Colonic mucosa (tissue), 4 donors: Measurements from ENCODE around the gene RRAS. TPM values are rescaled to one million over a fixed set of nuclear protein-coding genes. Genes with fewer than 3 reads are reported as not detected.

Experiments
- DNase-seq: peaks from one replicate; pipeline ENCODE4 v3.0.0-alpha.2; 2020
- H3K27ac ChIP-seq: fragments of 200-600 bp; one replicate; pipeline ENCODE4 v1.8.0; 2021
- H3K27me3 ChIP-seq: fragments of 200-600 bp; one replicate; pipeline ENCODE4 v1.8.0; 2021
- H3K36me3 ChIP-seq: fragments of 200-600 bp; one replicate; pipeline ENCODE4 v1.8.0; 2021
- H3K4me1 ChIP-seq: fragments of 200-600 bp; one replicate; pipeline ENCODE4 v1.8.0; 2021; ENCODE audit warnings: mild to moderate bottlenecking
- H3K4me3 ChIP-seq: fragments of 200-600 bp; one replicate; pipeline ENCODE4 v1.8.0; 2021
- H3K9ac ChIP-seq, 2 donors: one replicate each; pipeline ENCODE4 v1.7.0; 2013; ENCODE audit warnings: control low read depth in 2 of 2, low read depth in 2 of 2, low read length in 2 of 2
- H3K9me3 ChIP-seq: fragments of 200-600 bp; one replicate; pipeline ENCODE4 v1.8.0; 2021
- intact Hi-C: fragments of 100-400 bp; cut with DNase I; formaldehyde crosslinking; loops from one replicate; pipeline ENCODE4 v1.14.1; 2022
- total RNA-seq, 2 donors: library from RNA; stranded (reverse); fragmentation: NEBNext Ultra II Directional in 1 of 2; extraction: Animal tissue kit (Norgen Biotek cat#: 25700) in 1 of 2; gene quantifications; one replicate each; pipeline ENCODE4 v1.2.1, GENCODE V29; 2021
- TF ChIP-seq, protein P1 (sequence below): fragments of 200-600 bp; IDR thresholded peaks from one replicate; pipeline ENCODE4 v1.8.0; 2022; ENCODE audit warnings: antibody characterized with exemption, mild to moderate bottlenecking
- donor health status: healthy.
- donor health status: DM: no; HTN: no; CAD: no.
- donor health status: DM: no; HTN: no; CAD: no.

Gene RRAS
- total RNA-seq, 2 donors from 2014 or later = 45.7 to 62.2 TPM

DNA sequence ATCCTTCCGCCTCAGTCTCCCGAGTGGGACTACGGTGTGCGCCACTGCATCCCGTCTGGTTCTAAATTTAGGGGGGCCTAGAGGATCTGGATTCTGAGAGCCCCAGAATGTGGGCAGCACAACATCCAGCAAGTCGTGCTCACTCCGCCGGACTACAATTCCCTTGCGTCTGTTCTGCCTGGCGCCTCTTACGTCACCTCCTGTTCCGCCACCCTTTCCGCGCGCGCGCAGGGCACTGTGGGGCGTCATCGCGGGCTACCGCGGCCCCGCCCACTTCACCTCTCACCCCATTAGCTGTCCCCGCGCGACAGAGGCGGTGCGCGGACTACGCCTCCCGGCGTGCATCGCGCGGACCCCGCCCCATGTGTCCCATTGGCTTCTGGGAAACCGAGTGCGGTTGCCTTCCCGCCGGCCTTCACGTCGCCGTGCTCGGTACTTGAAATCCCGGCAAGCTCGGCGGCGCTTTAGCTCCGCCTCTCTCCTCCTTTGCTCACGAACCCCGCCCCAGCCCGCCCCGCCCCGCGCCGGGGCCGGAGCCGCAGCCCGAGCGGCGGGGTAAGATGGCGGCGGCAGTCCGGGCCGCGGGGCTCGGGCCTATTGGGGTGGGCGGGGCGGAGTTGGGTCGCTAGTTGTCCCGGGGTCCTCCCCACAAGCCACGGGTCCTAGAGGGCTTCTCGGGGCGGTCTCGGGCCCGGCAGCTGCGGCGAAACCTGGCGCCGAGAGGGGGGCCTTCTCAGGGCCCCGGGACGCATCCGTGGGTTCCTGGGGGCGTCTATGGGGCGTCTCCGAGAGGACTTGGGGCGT, 1.9 kb upstream of the RRAS start, which contains the start of gene SCAF1:
SCAF1 (plus strand) TSS at position 522 of the 804 bp plus-strand sequence. CDS start 2,818 bp downstream, outside the sequence.
- H3K27me3 ChIP-seq = no peaks in the 10 kb centered on the region
- H3K36me3 ChIP-seq = no peaks in the 10 kb centered on the region
- TF ChIP-seq, protein P1, sequence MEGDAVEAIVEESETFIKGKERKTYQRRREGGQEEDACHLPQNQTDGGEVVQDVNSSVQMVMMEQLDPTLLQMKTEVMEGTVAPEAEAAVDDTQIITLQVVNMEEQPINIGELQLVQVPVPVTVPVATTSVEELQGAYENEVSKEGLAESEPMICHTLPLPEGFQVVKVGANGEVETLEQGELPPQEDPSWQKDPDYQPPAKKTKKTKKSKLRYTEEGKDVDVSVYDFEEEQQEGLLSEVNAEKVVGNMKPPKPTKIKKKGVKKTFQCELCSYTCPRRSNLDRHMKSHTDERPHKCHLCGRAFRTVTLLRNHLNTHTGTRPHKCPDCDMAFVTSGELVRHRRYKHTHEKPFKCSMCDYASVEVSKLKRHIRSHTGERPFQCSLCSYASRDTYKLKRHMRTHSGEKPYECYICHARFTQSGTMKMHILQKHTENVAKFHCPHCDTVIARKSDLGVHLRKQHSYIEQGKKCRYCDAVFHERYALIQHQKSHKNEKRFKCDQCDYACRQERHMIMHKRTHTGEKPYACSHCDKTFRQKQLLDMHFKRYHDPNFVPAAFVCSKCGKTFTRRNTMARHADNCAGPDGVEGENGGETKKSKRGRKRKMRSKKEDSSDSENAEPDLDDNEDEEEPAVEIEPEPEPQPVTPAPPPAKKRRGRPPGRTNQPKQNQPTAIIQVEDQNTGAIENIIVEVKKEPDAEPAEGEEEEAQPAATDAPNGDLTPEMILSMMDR = no peak
- H3K4me1 ChIP-seq = peaks cover 6% of the 10 kb centered on the region
- DNase-seq = peak; percentile 99
- H3K9ac ChIP-seq = peak within 1 kb of the TSS; percentile 99 to 100
- H3K4me3 ChIP-seq = peak within 1 kb of the TSS; percentile 96
- no peaks in the 10 kb centered on the region for H3K9me3 ChIP-seq
- peak within 1 kb of the TSS; percentile 99 for H3K27ac ChIP-seq
- intact Hi-C loops = no loop called here

DNA sequence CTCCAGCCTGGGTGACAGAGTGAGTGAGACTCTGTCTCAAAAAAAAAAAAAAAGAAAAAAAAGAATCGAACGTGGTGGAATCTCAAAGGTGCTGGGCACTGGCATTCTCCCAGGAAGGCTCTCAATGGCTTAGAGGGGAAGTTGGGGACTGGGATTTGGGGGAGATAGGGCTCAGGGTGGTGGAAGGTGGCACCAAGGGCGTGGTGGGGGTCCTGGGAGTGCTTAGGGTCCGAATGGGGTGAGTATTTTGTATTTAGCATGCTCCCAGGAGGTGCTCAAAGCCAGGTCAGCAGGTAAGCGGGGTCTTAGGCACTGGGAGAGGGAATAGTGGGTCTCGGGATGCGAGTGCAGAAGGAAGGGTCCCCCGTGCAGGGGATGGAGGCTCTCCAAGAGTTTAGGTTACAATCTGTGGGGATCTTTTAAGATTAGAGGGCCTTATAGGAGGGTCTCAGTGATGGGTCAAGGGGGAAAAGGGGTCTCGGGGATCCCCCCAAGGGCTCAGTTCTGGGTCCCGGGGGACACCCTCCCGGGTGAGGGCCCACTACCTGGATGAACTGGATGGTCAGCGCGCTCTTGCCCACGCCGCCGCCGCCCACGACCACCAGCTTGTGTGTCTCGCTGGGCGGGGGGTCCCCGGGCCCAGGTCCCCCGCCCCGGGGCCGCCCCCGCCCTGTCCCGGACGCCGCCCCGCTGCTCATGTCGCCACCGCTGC, 386 bp downstream of the RRAS start:
- no peaks in the 10 kb centered on the region for H3K36me3 ChIP-seq
- H3K9me3 ChIP-seq = no peaks in the 10 kb centered on the region
- H3K9ac ChIP-seq = peak overlapping the region; percentile 85 to 99
- peaks cover 6% of the 10 kb centered on the region for H3K4me1 ChIP-seq
- intact Hi-C loops = loop anchor here (5.0 kb wide), 1 partner anchor 47 kb away; the partner anchor contains the start of gene PRR12
- peak overlapping the region; percentile 54 for H3K4me3 ChIP-seq
- peak; percentile 41 for DNase-seq
- TF ChIP-seq, protein P1 = no peak
- peak overlapping the region; percentile 87 for H3K27ac ChIP-seq
- no peaks in the 10 kb centered on the region for H3K27me3 ChIP-seq

DNA sequence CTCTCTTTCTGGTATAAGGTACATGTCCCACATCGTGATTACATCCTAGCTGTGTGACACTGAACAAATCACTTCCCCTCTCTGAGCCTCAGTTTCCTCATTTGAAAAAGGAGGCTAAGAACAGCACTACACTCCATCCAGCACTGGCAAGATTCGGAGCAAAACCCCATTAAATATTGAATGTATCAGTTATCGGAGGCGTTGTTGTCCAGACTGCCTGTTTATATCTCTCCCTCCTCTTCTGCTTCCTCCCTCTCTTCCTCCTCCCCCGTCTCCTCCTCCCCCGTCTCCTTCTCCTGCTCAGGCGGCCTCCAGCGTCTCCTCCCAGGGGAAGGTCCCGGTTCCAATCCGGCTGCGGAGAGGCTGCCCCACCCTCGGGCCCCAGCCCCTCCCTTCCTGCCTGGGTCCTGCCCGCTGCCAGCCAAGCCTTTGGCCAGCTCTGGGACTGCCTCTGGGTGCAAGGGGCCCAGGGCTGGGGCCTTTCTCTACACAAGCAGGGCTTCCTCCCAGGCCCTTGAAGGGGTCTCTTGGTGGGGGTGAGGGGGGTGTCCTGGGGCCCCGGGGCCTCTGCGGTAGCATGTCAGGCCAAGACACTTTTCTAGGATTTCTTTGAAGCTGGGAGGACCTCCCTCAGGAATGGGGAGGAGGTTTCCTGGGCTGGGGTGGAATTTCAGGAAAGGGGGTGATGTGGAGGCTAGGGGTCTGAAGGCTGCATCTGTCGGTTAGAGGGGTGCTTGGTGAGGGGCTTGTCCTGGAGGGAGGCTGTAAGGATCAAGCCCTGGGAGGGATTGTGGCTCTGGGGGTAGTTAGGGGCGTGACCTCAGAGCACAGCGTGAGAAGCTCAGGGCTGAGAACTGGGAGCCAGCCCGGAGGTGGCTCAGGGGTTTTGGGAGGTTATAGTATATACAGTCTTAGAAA, 1.9 kb downstream of the RRAS start:
- TF ChIP-seq, protein P1 = no peak
- Histone ChIP-seq H3K27me3 (no peaks in the 10 kb centered on the region), H3K9me3 (no peaks in the 10 kb centered on the region), H3K36me3 (no peaks in the 10 kb centered on the region), H3K4me3 (peak overlapping the region; percentile 10), H3K4me1 (peaks cover 3% of the 10 kb centered on the region), H3K27ac (peak overlapping the region; percentile 87), H3K9ac (peak overlapping the region; percentile 57 to 86)
- intact Hi-C loops = loop anchor here (5.0 kb wide), 1 partner anchor 46 kb away; the partner anchor contains the start of gene PRR12
- DNase-seq = peak; percentile 94

DNA sequence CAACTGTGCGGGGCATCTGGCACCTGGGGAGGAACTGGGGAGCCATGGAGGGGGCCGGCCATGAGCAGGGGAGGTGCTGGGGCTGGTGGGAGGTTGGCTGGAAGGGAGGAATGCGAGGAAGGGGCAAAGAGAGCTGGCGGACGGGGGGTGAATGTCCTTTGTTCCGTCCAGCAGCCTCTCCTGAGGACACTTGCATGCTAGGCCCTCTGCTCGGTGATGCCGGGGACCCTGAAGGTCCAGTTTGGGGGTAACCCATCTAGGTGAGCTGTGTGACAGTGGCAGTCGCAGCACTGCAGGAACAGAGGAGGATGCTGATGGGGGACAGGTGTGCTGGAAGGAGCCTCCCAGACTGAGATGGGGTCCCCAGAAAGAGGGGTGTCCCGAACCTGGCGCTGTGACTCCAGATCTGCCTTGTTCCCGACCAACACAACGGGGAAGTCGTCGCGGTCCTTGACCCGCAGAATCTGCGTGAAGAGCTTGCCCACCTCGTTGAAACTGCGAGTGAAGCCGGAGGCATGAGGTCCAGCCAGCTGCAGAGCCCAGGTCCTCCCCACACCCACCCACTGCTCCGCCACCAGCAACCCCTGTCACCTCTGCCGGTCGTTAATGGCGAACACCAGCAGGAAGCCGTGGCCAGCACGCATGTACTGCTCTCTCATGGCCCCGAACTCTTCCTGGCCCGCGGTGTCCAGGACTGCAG, 3.6 kb downstream of the RRAS start:
- TF ChIP-seq, protein P1 = no peak
- no peaks in the 10 kb centered on the region for H3K36me3 ChIP-seq
- no peaks in the 10 kb centered on the region for H3K27me3 ChIP-seq
- no peak overlapping the region for H3K27ac ChIP-seq
- H3K4me1 ChIP-seq = no peaks in the 10 kb centered on the region
- no peak overlapping the region for H3K4me3 ChIP-seq
- intact Hi-C loops = loop anchor here (5.0 kb wide), 1 partner anchor 44 kb away; the partner anchor contains the start of gene PRR12
- no peak for DNase-seq
- no peak overlapping the region for H3K9ac ChIP-seq
- H3K9me3 ChIP-seq = no peaks in the 10 kb centered on the region
